ENCODE results near the gene ILF3.

The ILF3 gene

GRCh38 chr19:10678813-10679212, 24.7 kb downstream of the ILF3 start:
- DNase-seq: no peak

DNA sequence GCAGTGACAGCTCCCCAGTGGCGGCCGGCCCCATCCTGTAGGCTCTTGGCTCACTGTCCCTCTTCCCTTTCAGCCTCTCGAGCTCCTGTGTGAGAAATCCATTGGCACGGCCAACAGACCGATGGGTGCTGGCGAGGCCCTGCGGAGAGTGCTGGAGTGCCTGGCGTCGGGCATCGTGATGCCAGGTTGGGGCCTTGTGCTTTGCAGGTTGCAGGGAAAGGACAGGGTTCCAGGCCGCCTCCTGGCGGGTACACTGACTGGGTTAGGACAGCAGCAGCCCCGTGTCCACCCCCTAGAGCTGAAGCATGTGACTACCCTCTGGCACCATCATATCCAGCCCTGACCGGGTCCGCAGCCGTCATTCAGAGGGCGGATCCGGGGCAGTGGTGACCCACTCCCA, 25.6 kb downstream of the ILF3 start:
- DNase-seq: no peak

DNA sequence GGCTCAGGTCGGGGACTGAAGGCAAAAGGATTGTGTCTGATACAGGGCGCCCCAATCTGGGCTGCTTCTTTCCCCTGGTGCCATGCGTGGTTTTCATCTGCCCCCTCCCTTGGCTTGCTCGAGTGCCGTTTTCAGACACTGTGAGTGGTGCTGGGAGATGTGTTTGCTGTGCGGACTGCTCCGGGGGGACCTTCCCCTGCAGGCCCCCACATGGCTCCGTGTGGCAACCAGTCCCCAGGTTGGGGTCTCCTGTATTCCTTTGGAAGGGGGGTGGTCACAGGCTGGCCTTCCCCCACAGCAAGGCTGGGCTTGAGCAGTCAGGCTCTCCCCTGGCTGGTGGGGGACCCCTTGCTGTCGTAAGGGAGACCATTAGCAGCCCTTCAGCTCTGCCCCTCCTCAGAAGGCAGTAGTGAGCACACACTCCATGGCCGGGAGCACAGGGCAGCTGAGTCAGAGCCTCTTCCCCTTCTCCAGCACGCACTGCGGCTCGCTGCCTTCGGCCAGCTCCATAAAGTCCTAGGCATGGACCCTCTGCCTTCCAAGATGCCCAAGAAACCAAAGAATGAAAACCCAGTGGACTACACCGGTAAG, 26.5 kb downstream of the ILF3 start:
- DNase-seq: no peak

DNA sequence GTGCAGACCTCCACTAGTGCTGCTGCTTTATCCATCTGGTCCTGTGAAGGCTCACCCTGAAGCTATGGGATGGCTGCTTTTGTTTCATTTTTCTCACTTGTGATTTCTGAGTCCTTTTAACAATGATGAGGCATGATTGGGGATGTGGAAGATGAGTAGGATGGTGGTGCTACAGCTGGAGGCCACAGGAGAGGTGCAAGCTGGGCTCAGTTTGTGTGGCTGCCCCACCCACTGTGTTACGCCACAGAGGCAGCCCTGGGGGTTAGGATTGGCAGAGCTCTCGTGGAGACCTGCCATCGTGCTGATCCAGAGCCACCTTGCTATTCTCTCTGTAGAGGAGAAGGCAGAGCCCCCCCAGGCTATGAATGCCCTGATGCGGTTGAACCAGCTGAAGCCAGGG, 27.5 kb downstream of the ILF3 start:
- no peak for DNase-seq

DNA sequence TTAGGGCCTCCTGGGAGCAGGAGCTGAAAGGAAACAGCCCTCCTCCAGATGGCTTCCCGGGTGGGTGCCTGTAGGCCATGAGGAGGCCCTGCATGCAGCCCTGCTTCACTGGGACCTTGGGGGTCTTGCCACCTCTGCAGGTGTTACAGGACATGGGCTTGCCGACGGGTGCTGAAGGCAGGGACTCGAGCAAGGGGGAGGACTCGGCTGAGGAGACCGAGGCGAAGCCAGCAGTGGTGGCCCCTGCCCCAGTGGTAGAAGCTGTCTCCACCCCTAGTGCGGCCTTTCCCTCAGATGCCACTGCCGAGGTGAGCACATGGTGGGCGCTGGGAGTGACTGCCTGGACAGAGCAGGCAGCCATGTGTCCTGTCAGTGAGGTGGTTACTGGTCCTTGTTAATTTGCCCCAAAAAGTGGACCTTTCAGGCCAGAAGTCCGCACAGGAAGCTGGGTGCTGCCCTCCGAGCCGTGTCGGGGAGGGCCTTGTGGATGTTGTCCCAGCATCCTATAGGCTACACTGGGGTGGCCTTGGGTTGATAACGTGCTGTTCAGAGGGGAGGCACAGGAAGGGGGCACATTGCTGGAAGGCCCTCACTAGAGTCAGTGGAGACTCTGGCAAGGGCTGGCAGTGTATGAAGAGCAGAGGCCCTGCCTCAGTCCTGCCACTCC, 28.4 kb downstream of the ILF3 start:
- no peak for DNase-seq

GRCh38 chr19:10683064-10683426, 28.9 kb downstream of the ILF3 start:
- no peak for DNase-seq

DNA sequence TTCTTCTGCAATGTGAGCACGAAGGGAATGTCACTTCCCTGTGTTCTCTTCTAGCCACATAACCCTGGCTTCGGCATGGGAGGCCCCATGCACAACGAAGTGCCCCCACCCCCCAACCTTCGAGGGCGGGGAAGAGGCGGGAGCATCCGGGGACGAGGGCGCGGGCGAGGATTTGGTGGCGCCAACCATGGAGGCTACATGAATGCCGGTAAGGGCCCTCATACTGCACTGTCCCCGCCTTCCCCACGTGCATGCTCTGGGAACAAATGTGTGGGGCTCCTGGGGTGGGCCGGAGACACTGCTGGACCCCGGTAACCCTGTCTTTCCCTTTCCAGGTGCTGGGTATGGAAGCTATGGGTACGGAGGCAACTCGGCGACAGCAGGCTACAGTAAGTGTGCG, 29.4 kb downstream of the ILF3 start:
- no peak for DNase-seq

DNA sequence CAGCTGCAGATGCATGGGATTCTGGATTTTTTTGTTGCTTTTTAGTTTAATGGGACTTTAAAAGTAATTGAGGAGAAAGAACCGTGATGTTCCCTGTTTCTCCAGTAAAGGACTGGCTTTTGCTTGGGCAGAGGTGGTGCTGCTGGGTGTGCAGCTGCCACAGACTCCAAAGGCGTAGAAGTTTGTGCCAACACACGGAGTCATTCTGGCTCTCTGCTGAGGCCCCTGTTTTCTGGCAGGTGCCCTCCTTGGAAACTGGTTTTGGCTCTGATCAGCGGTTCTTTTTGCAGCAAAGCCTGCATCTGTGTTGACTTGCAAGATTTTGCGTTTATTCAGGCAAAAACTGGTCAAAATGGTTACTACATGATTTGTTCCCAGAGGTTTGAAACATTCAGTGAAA, 31.1 kb downstream of the ILF3 start:
- DNase-seq: no peak

GRCh38 chr19:10686193-10686592, 32.0 kb downstream of the ILF3 start:
- DNase-seq: no peak

DNA sequence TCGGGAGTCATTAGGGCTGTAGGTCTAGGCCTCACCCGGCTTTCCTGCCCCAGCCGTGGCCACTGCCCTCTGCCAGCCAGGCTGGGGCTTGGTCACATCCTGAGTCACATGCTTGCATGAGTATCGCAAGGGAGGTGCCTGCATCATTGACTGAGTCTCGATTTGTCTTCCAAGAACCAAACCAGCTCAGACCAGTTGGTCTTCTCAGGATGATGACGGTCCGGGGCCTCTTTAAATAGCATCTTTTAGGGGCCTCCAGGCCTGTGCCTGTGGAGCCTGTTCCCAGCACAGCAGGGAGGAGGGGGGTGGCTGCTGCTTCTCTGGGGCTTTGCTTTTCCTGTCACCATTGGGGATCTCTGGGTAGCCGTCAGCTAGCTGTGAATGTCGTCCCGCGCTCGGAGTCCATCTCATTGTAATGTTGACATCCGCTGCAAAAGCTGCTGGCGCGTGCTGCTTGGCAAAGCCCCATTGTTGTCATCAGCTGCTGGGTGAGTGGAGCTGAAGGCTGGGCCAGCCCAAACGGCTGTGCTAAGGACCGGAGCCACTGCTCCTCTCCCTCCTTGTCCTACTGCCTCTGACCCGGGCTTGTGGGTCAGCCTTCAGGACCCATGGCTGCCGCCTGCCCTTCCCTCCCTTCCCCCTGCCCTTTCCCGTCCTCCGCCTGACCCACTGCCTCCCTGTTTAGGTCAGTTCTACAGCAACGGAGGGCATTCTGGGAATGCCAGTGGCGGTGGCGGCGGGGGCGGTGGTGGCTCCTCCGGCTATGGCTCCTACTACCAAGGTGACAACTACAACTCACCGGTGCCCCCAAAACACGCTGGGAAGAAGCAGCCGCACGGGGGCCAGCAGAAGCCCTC, 32.7 kb downstream of the ILF3 start:
- DNase-seq: no peak

DNA sequence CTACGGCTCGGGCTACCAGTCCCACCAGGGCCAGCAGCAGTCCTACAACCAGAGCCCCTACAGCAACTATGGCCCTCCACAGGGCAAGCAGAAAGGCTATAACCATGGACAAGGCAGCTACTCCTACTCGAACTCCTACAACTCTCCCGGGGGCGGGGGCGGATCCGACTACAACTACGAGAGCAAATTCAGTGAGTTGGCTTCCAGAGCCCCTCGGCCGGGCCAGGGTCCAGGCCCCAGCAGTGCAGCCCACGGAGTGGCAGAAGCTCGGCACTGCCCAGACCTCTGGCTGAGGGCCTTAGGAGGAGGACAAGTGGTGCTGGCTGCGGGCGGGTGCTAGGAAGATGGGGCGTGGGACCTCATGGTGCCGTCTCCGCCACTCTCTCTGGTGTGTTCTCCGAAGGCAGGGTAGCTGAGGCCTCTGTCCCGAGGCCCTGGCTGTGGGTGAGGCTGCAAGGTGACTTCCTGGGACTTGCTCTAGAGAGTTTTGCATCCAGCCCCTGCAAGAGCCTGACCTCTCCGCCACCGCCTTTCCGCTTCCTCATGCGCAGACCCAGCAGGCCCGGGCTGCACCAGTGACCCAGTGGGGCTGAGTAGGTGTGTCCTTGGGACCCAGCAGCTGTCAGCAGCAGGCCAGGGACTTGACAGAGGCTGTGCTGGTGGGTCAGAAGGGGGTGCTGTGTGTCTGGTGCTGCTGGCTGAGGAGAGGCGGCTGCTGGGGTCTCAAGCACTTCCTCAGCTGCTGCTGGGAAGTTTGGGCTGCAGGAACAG, 33.6 kb downstream of the ILF3 start:
- no peak for DNase-seq

DNA sequence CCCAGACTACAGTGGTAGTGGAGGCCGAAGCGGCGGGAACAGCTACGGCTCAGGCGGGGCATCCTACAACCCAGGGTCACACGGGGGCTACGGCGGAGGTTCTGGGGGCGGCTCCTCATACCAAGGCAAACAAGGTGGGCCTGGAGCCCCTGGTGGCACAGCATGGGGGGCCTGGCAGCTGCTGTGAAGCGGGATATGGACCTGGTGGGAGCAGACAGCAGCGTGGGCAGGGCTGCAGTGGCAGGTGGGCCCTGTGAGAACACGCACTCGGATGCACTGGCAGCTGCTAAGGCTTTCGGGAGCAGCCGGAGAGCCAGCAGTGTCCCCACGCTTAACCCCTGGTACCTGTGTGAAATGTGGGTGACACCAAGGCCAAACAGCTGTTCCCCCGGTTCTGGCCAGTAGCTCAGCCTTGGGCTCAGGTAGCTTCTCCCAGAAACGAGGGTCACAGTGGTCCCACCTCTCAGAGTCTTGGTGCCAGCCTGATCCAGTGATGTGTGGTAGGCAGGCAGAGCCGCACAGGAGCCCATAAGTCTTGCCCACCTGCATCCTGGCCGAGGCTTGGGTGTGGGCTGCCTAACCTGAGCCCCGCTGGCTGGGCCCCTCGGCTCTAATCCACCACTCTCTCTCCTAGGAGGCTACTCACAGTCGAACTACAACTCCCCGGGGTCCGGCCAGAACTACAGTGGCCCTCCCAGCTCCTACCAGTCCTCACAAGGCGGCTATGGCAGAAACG, 34.6 kb downstream of the ILF3 start:
- DNase-seq: no peak

GRCh38 chr19:10690341-10690781, 36.2 kb downstream of the ILF3 start:
- DNase-seq: no peak

DNA sequence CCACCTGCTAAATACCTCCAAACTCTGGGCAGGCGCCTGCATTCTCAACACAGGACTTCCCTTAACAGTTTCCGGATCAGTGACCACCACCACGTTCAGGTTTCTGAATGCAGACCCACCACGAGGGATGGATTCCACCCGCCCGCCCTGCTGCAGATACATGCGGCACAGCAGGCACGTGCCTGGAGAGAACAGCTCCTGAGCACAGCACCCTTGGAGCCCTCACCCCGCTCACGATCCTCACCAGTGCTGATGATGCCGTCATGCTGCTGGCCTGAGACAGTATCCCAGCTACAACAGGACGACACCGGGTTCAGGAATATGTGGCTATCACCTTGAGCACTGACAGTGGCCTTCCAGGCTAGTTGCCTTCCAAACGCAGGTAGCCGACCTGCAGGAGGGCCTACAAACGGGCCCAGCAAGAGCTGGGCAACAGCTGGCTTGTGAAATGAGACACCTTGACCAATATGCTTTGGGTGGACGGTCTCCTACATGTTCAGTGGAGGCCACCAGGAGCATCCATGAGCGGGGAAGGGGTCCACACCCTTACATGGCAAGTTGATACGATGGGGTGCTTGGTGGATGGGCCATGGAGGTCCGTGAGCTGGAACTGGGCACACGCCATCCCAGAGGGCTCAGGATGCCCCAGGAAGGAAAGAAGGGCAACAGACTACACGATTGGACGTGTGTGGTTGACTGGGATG, 37.2 kb downstream of the ILF3 start:
- no peak for DNase-seq

- DNase-seq: no peak
Observed at GRCh38 chr19:10691883-10692282, 37.7 kb downstream of the ILF3 start.

DNA sequence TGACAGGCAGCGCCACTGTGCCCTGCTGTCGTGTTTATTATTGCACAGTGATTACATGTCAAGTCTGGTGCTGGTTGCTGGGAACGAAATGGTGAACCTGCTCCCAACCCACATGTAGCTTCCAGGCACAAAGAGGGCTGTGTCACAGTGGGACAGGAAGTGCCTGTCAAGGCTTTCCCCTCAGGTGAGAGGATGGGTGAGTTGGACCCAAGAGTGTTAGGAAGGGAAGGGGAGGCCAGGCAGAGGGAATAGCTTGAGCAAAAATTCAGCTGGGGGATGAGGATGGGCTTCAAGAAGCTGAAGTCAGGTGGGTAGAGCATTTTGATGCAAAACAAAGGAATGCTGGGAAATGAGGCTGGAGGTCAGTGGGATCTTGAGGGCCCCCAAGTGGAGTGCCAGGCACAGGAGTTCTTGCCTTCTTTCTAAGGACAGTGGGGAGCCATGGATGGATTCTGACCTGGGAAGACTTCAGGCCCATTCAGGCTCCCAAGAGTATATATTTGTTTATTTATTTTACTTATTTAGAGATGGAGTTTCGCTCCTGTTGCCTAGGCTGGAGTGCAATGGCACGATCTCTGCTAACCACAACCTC, 38.6 kb downstream of the ILF3 start:
- no peak for DNase-seq

GRCh38 chr19:10694706-10695307, 40.7 kb downstream of the ILF3 start:
- no peak for DNase-seq

DNA sequence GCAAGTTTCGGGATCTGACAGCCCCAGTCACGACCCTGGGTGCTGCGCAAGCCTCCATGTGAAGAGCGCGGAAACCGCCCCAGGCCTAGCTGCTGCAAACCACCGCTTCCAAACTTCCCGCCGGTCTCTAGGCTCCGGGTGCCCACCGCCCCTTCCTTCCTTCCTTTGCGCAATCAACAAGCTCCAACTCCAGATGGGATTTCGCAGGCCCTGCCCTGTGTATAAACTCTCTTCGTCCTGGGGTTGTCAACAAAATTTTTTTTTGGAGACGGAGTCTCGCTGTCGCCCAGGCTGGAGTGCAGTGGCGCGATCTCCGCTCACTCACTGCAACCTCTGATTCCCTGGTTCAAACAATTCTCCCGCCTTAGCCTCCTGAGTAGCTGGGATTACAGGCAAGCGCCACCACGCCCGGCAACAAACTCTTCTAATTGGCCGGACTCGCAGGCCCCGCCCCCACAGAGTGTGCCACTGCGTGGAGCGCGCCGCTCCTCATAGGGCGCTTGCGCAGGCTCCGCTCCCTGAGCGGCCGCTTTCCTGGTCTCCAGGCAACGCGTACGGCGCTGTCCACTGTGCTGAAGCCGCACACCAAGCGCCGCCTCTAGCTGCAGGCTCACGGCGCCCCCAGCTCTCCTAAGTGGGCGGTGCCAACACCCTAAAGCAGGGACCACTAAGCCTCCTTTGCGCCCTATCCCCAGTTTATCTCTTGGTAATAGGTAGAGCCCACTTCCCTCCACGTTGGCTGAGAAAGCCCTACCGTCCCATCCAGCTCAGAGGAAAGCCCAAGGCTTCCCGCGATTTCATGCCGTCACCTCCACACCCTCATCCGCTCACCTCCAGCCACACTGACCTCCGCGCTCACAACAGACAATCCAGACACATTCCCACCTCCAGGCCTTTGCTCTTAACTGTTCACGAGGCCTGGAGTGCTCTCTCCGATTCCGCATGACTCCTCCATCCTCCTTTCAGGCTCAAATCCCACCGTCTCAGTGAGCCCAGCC, 41.6 kb downstream of the ILF3 start:
- DNase-seq: peak; percentile 94

- no peak for DNase-seq
Observed at GRCh38 chr19:10699650-10700335, 45.6 kb downstream of the ILF3 start.
